Measurements from ENCODE around the gene SLC39A11. TPM values are rescaled to one million over a fixed set of nuclear protein-coding genes. Genes with fewer than 3 reads are reported as not detected.

The SLC39A11 gene
- polyA plus RNA-seq, 1 donor from 2014 or later: 8.0 TPM

DNA sequence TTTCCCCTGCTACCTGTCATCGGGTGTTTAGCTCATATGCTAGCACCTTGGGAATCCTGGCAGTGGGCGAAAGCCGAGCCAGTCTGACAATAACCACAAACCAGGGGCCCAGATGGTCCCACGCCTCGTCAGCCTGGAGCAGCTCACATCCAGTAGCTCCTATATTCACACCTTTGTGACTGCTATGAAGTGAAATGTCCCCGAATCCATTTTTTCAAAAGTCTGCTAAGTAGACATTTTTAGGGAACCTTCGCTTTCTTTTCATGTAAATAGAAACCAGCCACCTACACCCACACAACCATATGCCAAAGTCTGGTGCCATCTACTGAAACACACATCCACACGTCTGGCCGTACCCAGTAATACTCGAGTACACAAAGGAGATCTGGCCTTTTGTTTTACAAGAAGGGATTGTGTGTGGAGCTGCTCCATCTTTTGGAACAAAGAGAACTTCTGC is 176.8 kb downstream of the SLC39A11 start:
- Histone ChIP-seq H2AFZ (ENCODE audit: low read depth, low read length) (no peak overlapping the region), H3K9ac (ENCODE audit: low read length) (no peak overlapping the region), H3K4me2 (ENCODE audit: low read length) (no peak overlapping the region), H3K79me2 (replicated peaks; ENCODE audit: insufficient read depth, low read length) (no peaks in the 10 kb centered on the region), H3K27me3 (ENCODE audit: insufficient read depth, low read depth, low read length) (no peaks in the 10 kb centered on the region), H3K27ac (ENCODE audit: low read length) (no peak overlapping the region), H3K9me3 (ENCODE audit: low read length) (no peaks in the 10 kb centered on the region), H3K9me2 (ENCODE audit: insufficient read depth, low read length) (no peaks in the 10 kb centered on the region), H3K4me3 (ENCODE audit: low read length) (no peak overlapping the region), H4K20me1 (ENCODE audit: insufficient read depth) (no peaks in the 10 kb centered on the region), H3K36me3 (ENCODE audit: insufficient read depth, low read length) (no peaks in the 10 kb centered on the region), H3F3A (ENCODE audit: insufficient read depth, low read length, poor library complexity, severe bottlenecking) (no peaks in the 10 kb centered on the region)
- no peak for TF ChIP-seq SMC3 (conservative IDR thresholded peaks at IDR 0.05; ENCODE audit: poor library complexity)
- TF ChIP-seq, protein P1, sequence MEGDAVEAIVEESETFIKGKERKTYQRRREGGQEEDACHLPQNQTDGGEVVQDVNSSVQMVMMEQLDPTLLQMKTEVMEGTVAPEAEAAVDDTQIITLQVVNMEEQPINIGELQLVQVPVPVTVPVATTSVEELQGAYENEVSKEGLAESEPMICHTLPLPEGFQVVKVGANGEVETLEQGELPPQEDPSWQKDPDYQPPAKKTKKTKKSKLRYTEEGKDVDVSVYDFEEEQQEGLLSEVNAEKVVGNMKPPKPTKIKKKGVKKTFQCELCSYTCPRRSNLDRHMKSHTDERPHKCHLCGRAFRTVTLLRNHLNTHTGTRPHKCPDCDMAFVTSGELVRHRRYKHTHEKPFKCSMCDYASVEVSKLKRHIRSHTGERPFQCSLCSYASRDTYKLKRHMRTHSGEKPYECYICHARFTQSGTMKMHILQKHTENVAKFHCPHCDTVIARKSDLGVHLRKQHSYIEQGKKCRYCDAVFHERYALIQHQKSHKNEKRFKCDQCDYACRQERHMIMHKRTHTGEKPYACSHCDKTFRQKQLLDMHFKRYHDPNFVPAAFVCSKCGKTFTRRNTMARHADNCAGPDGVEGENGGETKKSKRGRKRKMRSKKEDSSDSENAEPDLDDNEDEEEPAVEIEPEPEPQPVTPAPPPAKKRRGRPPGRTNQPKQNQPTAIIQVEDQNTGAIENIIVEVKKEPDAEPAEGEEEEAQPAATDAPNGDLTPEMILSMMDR (IDR thresholded peaks at IDR 0.05; ENCODE audit: poor library complexity, severe bottlenecking): no peak
- TF ChIP-seq EP300 (conservative IDR thresholded peaks at IDR 0.05; ENCODE audit: poor library complexity, severe bottlenecking): no peak
- no peak for TF ChIP-seq TAF1 (IDR thresholded peaks at IDR 0.05; ENCODE audit: low read depth)
- no peak for TF ChIP-seq EZH2 (IDR thresholded peaks at IDR 0.05; ENCODE audit: borderline replicate concordance, insufficient read depth, low read length, poor library complexity, severe bottlenecking)
- no peak for TF ChIP-seq REST (IDR thresholded peaks at IDR 0.05; ENCODE audit: borderline replicate concordance)
- TF ChIP-seq RAD21 (conservative IDR thresholded peaks at IDR 0.05): no peak

- H3K27ac ChIP-seq (ENCODE audit: low read length): no peak overlapping the region
- TF ChIP-seq SMC3 (conservative IDR thresholded peaks at IDR 0.05; ENCODE audit: poor library complexity) (no peak), EZH2 (IDR thresholded peaks at IDR 0.05; ENCODE audit: borderline replicate concordance, insufficient read depth, low read length, poor library complexity, severe bottlenecking) (no peak), POLR2AphosphoS5 (IDR thresholded peaks at IDR 0.05) (no peak), REST (IDR thresholded peaks at IDR 0.05; ENCODE audit: borderline replicate concordance) (no peak), RAD21 (conservative IDR thresholded peaks at IDR 0.05) (no peak), TAF1 (IDR thresholded peaks at IDR 0.05; ENCODE audit: low read depth) (no peak), EP300 (conservative IDR thresholded peaks at IDR 0.05; ENCODE audit: poor library complexity, severe bottlenecking) (no peak), MXI1 (conservative IDR thresholded peaks at IDR 0.05; ENCODE audit: poor library complexity, severe bottlenecking) (no peak)
- TF ChIP-seq, protein P1 (IDR thresholded peaks at IDR 0.05; ENCODE audit: poor library complexity, severe bottlenecking): no peak
Observed at GRCh38 chr17:72913142-72913682, 179.3 kb downstream of the SLC39A11 start.

More at GRCh38 chr17:72913142-72913682, 179.3 kb downstream of the SLC39A11 start:
- Histone ChIP-seq H4K20me1 (ENCODE audit: insufficient read depth) (no peaks in the 10 kb centered on the region), H3K36me3 (ENCODE audit: insufficient read depth, low read length) (no peaks in the 10 kb centered on the region), H3F3A (ENCODE audit: insufficient read depth, low read length, poor library complexity, severe bottlenecking) (no peaks in the 10 kb centered on the region), H3K9me2 (ENCODE audit: insufficient read depth, low read length) (no peaks in the 10 kb centered on the region), H3K4me2 (ENCODE audit: low read length) (no peak overlapping the region), H3K79me2 (replicated peaks; ENCODE audit: insufficient read depth, low read length) (no peaks in the 10 kb centered on the region), H3K27me3 (ENCODE audit: insufficient read depth, low read depth, low read length) (no peaks in the 10 kb centered on the region), H2AFZ (ENCODE audit: low read depth, low read length) (no peak overlapping the region), H3K9ac (ENCODE audit: low read length) (no peak overlapping the region), H3K4me3 (ENCODE audit: low read length) (no peak overlapping the region), H3K9me3 (ENCODE audit: low read length) (no peaks in the 10 kb centered on the region)
